Upper lobe of left lung (tissue), 6 donors: ENCODE data around the gene BABAM2. TPM values are rescaled to one million over a fixed set of nuclear protein-coding genes. Genes with fewer than 3 reads are reported as not detected.
A peak's percentile ranks its signal among the peaks of the same experiment; 100 is the strongest.

ENCODE experiments used
- ATAC-seq, 2 donors: fragments of 200-7000 bp; cut with Tn5 transposase; one replicate each; pipeline ENCODE4 v1.9.1; 2022; ENCODE audit warnings: mild to moderate bottlenecking in 2 of 2, moderate library complexity in 2 of 2; ENCODE audit not compliant: low FRiP score in 2 of 2
- DNase-seq, 2 donors: peaks; one replicate each; pipeline ENCODE4 v3.0.0-alpha.2; 2019 to 2020
- H3K27ac ChIP-seq, 4 donors: fragments of 200-600 bp; sonication (generic); one replicate each; pipeline ENCODE4 v1.5.1; 2016 to 2019
- H3K27me3 ChIP-seq, 4 donors: fragments of 200-600 bp; sonication (generic); one replicate each; pipeline ENCODE4 v1.5.1; 2017 to 2019
- H3K36me3 ChIP-seq, 4 donors: fragments of 200-600 bp; sonication (generic); one replicate each; pipeline ENCODE4 v1.5.1; 2016 to 2019
- H3K4me1 ChIP-seq, 4 donors: fragments of 200-600 bp; sonication (generic); one replicate each; pipeline ENCODE4 v1.5.1; 2018 to 2019
- H3K4me3 ChIP-seq, 4 donors: fragments of 200-600 bp; sonication (generic); one replicate each; pipeline ENCODE4 v1.5.1; 2017 to 2019; ENCODE audit warnings: mild to moderate bottlenecking in 2 of 4, moderate library complexity in 1 of 4
- H3K9me3 ChIP-seq, 4 donors: fragments of 200-600 bp; sonication (generic); one replicate each; pipeline ENCODE4 v1.5.1; 2018 to 2019
- CTCF ChIP-seq, 6 experiments: fragments of 450-650 bp in 4 of 6; fragments of 200-600 bp in 2 of 6; sonication (generic) in 2 of 6; IDR thresholded peaks; one replicate each; pipeline ENCODE4 v1.5.1; 2016 to 2019; ENCODE audit warnings: antibody characterized with exemption in 6 of 6
- EP300 ChIP-seq, 4 donors: sonication (generic); formaldehyde crosslinking; IDR thresholded peaks; one replicate each; pipeline ENCODE4 v1.5.1; 2017; ENCODE audit warnings: antibody characterized with exemption in 4 of 4, control low read depth in 2 of 4
- POLR2A ChIP-seq, 4 donors: fragments of 450-650 bp; IDR thresholded peaks; one replicate each; pipeline ENCODE4 v1.5.1; 2016 to 2017; ENCODE audit warnings: antibody characterized with exemption in 4 of 4, mild to moderate bottlenecking in 2 of 4
- POLR2AphosphoS5 ChIP-seq, 2 donors: sonication (generic); formaldehyde crosslinking; IDR thresholded peaks; one replicate each; pipeline ENCODE4 v1.5.1; 2017; ENCODE audit warnings: antibody characterized with exemption in 2 of 2
- WGBS, 2 donors: methylation state at CpG; one replicate each; pipeline ENCODE4 v1.1.5; 2017 to 2018; 5-methylcytosine and 5-hydroxymethylcytosine counted together
- total RNA-seq, 6 donors: library from RNA; depleted of rRNA in 4 of 6; stranded (reverse); fragments of >200 nt in 4 of 6; gene quantifications; one replicate each; pipeline versions ENCODE4 v1.1.0 to v1.2.1, GENCODE V29; 2016 to 2021
- donor health status: DM: no; HTN: no; CAD: no; lungs with moderate emphysema.
- donor health status: DM: no; HTN: yes; CAD: no; lungs with severe emphysema.

BABAM2 gene
- total RNA-seq, 6 donors from 2014 or later, result 23.0 to 44.0 (median 38.2) TPM

GRCh38 chr2:28142386-28142785 lies 251.9 kb downstream of the BABAM2 start:
- Histone ChIP-seq H3K36me3 (no peaks in the 10 kb centered on the region), H3K4me3 (no peak overlapping the region), H3K27me3 (no peaks in the 10 kb centered on the region), H3K27ac (no peak overlapping the region), H3K4me1 (peaks cover 0 to 3% (median 1%) of the 10 kb centered on the region in 4 donors), H3K9me3 (no peaks in the 10 kb centered on the region)
- DNase-seq, result no peak
- TF ChIP-seq CTCF (IDR thresholded peaks at IDR 0.05) (no peak), EP300 (IDR thresholded peaks at IDR 0.05) (no peak), POLR2AphosphoS5 (IDR thresholded peaks at IDR 0.05) (no peak), POLR2A (IDR thresholded peaks at IDR 0.05) (no peak)
- ATAC-seq, result peak in 1 of 2 donors; percentile 63

- TF ChIP-seq POLR2AphosphoS5 (IDR thresholded peaks at IDR 0.05) (no peak), CTCF (IDR thresholded peaks at IDR 0.05) (no peak), EP300 (IDR thresholded peaks at IDR 0.05) (no peak)
- DNase-seq, result no peak
- Histone ChIP-seq H3K27me3 (no peaks in the 10 kb centered on the region), H3K36me3 (no peaks in the 10 kb centered on the region), H3K4me1 (peaks cover 0 to 6% (median 0%) of the 10 kb centered on the region in 4 donors), H3K9me3 (no peaks in the 10 kb centered on the region), H3K27ac (no peak overlapping the region), H3K4me3 (no peak overlapping the region)
- no peak for ATAC-seq
- WGBS, 2 donors, result 89 to 100% methylated on average over 2 of the region's 2 CpGs
These were observed 257.5 kb downstream of the BABAM2 start for GRCh38 chr2:28148000-28148399.

- Histone ChIP-seq H3K27me3 (no peaks in the 10 kb centered on the region), H3K9me3 (no peaks in the 10 kb centered on the region), H3K27ac (no peak overlapping the region), H3K36me3 (no peaks in the 10 kb centered on the region), H3K4me1 (peaks cover 0 to 6% (median 0%) of the 10 kb centered on the region in 4 donors), H3K4me3 (no peak overlapping the region)
- 92 to 93% methylated on average over 5 of the region's 5 CpGs for WGBS, 2 donors
- ATAC-seq (no peak), DNase-seq (no peak)
- no peak for TF ChIP-seq EP300 (IDR thresholded peaks at IDR 0.05)
- no peak for TF ChIP-seq POLR2AphosphoS5 (IDR thresholded peaks at IDR 0.05)
- TF ChIP-seq CTCF (IDR thresholded peaks at IDR 0.05), result no peak
- no peak for TF ChIP-seq POLR2A (IDR thresholded peaks at IDR 0.05)
These were observed 258.0 kb downstream of the BABAM2 start for GRCh38 chr2:28148566-28148965.

- Histone ChIP-seq H3K27ac (no peak overlapping the region), H3K36me3 (no peaks in the 10 kb centered on the region), H3K4me1 (peaks cover 0 to 6% (median 0%) of the 10 kb centered on the region in 4 donors), H3K9me3 (peaks cover 0 to under 1% (median under 1%) of the 10 kb centered on the region in 4 donors), H3K4me3 (no peak overlapping the region), H3K27me3 (no peaks in the 10 kb centered on the region)
- ATAC-seq (no peak), DNase-seq (peak in 1 of 2 donors; percentile 64)
- WGBS, 2 donors, result 38 to 62% methylated on average over 5 of the region's 5 CpGs
- TF ChIP-seq POLR2A (IDR thresholded peaks at IDR 0.05) (no peak), POLR2AphosphoS5 (IDR thresholded peaks at IDR 0.05) (no peak), CTCF (IDR thresholded peaks at IDR 0.05) (no peak), EP300 (IDR thresholded peaks at IDR 0.05) (no peak)
These were observed 259.8 kb downstream of the BABAM2 start for GRCh38 chr2:28150236-28150915.

GRCh38 chr2:28150994-28151393 lies 260.5 kb downstream of the BABAM2 start:
- ATAC-seq, result no peak
- no peak for DNase-seq
- Histone ChIP-seq H3K36me3 (no peaks in the 10 kb centered on the region), H3K4me3 (no peak overlapping the region), H3K9me3 (peaks cover 0 to 7% (median 7%) of the 10 kb centered on the region in 4 donors), H3K27ac (no peak overlapping the region), H3K4me1 (peaks cover 0 to 6% (median 0%) of the 10 kb centered on the region in 4 donors), H3K27me3 (no peaks in the 10 kb centered on the region)
- TF ChIP-seq POLR2AphosphoS5 (IDR thresholded peaks at IDR 0.05) (no peak), CTCF (IDR thresholded peaks at IDR 0.05) (no peak), POLR2A (IDR thresholded peaks at IDR 0.05) (no peak), EP300 (IDR thresholded peaks at IDR 0.05) (no peak)
- 82 to 83% methylated on average over 4 of the region's 4 CpGs for WGBS, 2 donors
